Heart left ventricle (tissue), 16 donors: ENCODE measurements around the gene PRR5L. TPM values are rescaled to one million over a fixed set of nuclear protein-coding genes. Genes with fewer than 3 reads are reported as not detected.

Experiments
- ATAC-seq, 4 donors: fragments of 200-7000 bp; cut with Tn5 transposase; one replicate each; pipeline ENCODE4 v1.9.1; 2020 to 2022; ENCODE audit warnings: moderate library complexity in 4 of 4, mild to moderate bottlenecking in 3 of 4, moderate number of reproducible peaks in 1 of 4
- DNase-seq, 5 donors: peaks; one replicate each; pipeline ENCODE4 v3.0.0-alpha.2; 2020
- H3K27ac ChIP-seq, 12 donors: fragments of 200-600 bp; sonication (generic) in 4 of 12; one replicate each; pipeline versions ENCODE4 v1.5.0 to v1.8.0; 2016 to 2022; ENCODE audit warnings: mild to moderate bottlenecking in 2 of 12
- H3K27me3 ChIP-seq, 9 donors: fragments of 200-600 bp; sonication (generic) in 2 of 9; one replicate each; pipeline versions ENCODE4 v1.5.1 to v1.8.0; 2016 to 2022; ENCODE audit warnings: mild to moderate bottlenecking in 3 of 9
- H3K36me3 ChIP-seq, 9 donors: fragments of 200-600 bp; sonication (generic) in 2 of 9; one replicate each; pipeline versions ENCODE4 v1.5.0 to v1.8.0; 2018 to 2022; ENCODE audit warnings: mild to moderate bottlenecking in 2 of 9
- H3K4me1 ChIP-seq, 12 donors: fragments of 200-600 bp; sonication (generic) in 4 of 12; one replicate each; pipeline versions ENCODE4 v1.5.0 to v1.8.0; 2016 to 2022; ENCODE audit warnings: mild to moderate bottlenecking in 3 of 12
- H3K4me3 ChIP-seq, 12 donors: fragments of 200-600 bp; sonication (generic) in 4 of 12; one replicate each; pipeline versions ENCODE4 v1.5.0 to v1.8.0; 2017 to 2022; ENCODE audit warnings: mild to moderate bottlenecking in 9 of 12, moderate library complexity in 4 of 12
- H3K9me3 ChIP-seq, 12 donors: fragments of 200-600 bp; sonication (generic) in 4 of 12; one replicate each; pipeline versions ENCODE4 v1.5.0 to v1.8.0; 2016 to 2022; ENCODE audit warnings: mild to moderate bottlenecking in 1 of 12
- CTCF ChIP-seq, 12 donors: fragments of 200-600 bp; sonication (generic) in 4 of 12; IDR thresholded peaks; one replicate each; pipeline versions ENCODE4 v1.5.0 to v1.8.0; 2018 to 2022; ENCODE audit warnings: antibody characterized with exemption in 12 of 12, mild to moderate bottlenecking in 5 of 12
- POLR2A ChIP-seq, 2 donors: fragments of 450-650 bp; IDR thresholded peaks; one replicate each; pipeline ENCODE4 v1.6.1; 2017; ENCODE audit warnings: antibody characterized with exemption in 2 of 2, mild to moderate bottlenecking in 2 of 2, moderate library complexity in 2 of 2
- WGBS, 4 donors: extraction: QIAGEN DNeasy Blood & Tissue Kit in 2 of 4; methylation state at CpG; one replicate each; pipeline versions ENCODE4 v1.1.5 to v1.1.7; 2013 to 2018; 5-methylcytosine and 5-hydroxymethylcytosine counted together
- intact Hi-C, 10 donors: fragments of 100-400 bp; cut with DNase I; formaldehyde crosslinking; loops; one replicate each; pipeline versions ENCODE4 v1.11.1 to v1.14.2; 2022
- polyA plus RNA-seq, 2 donors: library from polyadenylated mRNA; stranded (reverse); fragments of 200-250 nt; gene quantifications; one replicate each; pipeline ENCODE4 v1.2.3, GENCODE V29; 2013
- total RNA-seq, 9 donors: library from RNA; depleted of rRNA in 2 of 9; stranded (reverse); fragments of >200 nt in 2 of 9; fragmentation: NEBNext Ultra II Directional in 3 of 9; extraction: Animal tissue kit (Norgen Biotek cat#: 25700) in 3 of 9; gene quantifications; one replicate each; pipeline versions ENCODE4 v1.1.0 to v1.2.4, GENCODE V29; 2016 to 2023
- donor health status: ischemic (EF 13 %, LVEDD 7.1; RV severe dilation, severe dysfunction).
- donor health status: healthy with polysubstance abuse.
- donor health status: DM: no; HTN: yes; CAD: no.
- donor health status: DM: no; HTN: no; CAD: no.
- donor health status: ischemic (EF 25% LVEDD 6.9; RV normal size, moderate dysfunction).
- donor health status: ischemic (EF 25% LVEDD 5.7; RV mildly dilated, moderate dysfunction).
- donor health status: healthy.
- donor health status: DM: yes; HTN: yes; CAD: no.
- donor health status: ischemic (EF 35%, LVEDD 5.7; RV mildly dilated, moderate dysfunction).
- donor health status: nonischemic (EF 11% LVEDD 7.7; RV severe dilation, severe dysfunction).
- donor health status: DM: yes; HTN: yes; CAD: no.
- donor health status: PGD.
- donor health status: ischemic (EF 29% LVEDD 5.4; RV normal size, mild dysfunction).
- donor health status: nonischemic (EF 23%, LVEDD 6.1; RV moderate dilation, normal function).

The PRR5L gene
- total and polyA plus RNA-seq, 11 donors = 0.61 to 17.8 (median 3.1) TPM

GRCh38 chr11:36349351-36350136 lies 53.5 kb downstream of the PRR5L start:
- intact Hi-C loops = no loop called here
- DNase-seq = peak in 1 of 5 donors; percentile 27
- ATAC-seq = no peak
- Histone ChIP-seq H3K27ac (peak overlapping the region in 6 of 12 donors; percentile 35 to 62 (median 58)), H3K4me1 (peaks cover 0 to 9% (median 0%) of the 10 kb centered on the region in 12 donors), H3K36me3 (no peaks in the 10 kb centered on the region), H3K9me3 (no peaks in the 10 kb centered on the region), H3K4me3 (no peak overlapping the region), H3K27me3 (no peaks in the 10 kb centered on the region)
- 50 to 63% (median 53%) methylated on average over 8 of the region's 8 CpGs for WGBS, 4 donors
- no peak for TF ChIP-seq POLR2A (IDR thresholded peaks at IDR 0.05)
- TF ChIP-seq CTCF (IDR thresholded peaks at IDR 0.05) = no peak

- no peak overlapping the region for H3K4me3 ChIP-seq
- intact Hi-C loops = no loop called here
- DNase-seq (no peak), ATAC-seq (peak in 1 of 4 donors; percentile 36)
- TF ChIP-seq CTCF (IDR thresholded peaks at IDR 0.05) (no peak), POLR2A (IDR thresholded peaks at IDR 0.05) (no peak)
- H3K36me3 ChIP-seq = no peaks in the 10 kb centered on the region
- H3K27ac ChIP-seq = no peak overlapping the region
- peaks cover 0 to 13% (median 0%) of the 10 kb centered on the region in 12 donors for H3K4me1 ChIP-seq
- 47 to 64% (median 51%) methylated on average over 1 of the region's 1 CpG for WGBS, 4 donors
- H3K9me3 ChIP-seq = no peaks in the 10 kb centered on the region
- no peaks in the 10 kb centered on the region for H3K27me3 ChIP-seq
Measured at GRCh38 chr11:36350137-36350513, 54.0 kb downstream of the PRR5L start.

GRCh38 chr11:36352922-36353321 lies 56.8 kb downstream of the PRR5L start:
- DNase-seq = no peak
- Histone ChIP-seq H3K36me3 (no peaks in the 10 kb centered on the region), H3K4me3 (no peak overlapping the region), H3K9me3 (no peaks in the 10 kb centered on the region), H3K4me1 (peaks cover 0 to 27% (median 0%) of the 10 kb centered on the region in 12 donors), H3K27me3 (peaks cover 0 to 2% (median 0%) of the 10 kb centered on the region in 9 donors), H3K27ac (no peak overlapping the region)
- no peak for ATAC-seq
- no peak for TF ChIP-seq POLR2A (IDR thresholded peaks at IDR 0.05)
- 77 to 85% (median 79%) methylated on average over 3 of the region's 3 CpGs for WGBS, 4 donors
- intact Hi-C loops = no loop called here

- no peak for ATAC-seq
- TF ChIP-seq CTCF (IDR thresholded peaks at IDR 0.05) (no peak), POLR2A (IDR thresholded peaks at IDR 0.05) (no peak)
- WGBS, 4 donors = 71 to 75% (median 72%) methylated on average over 6 of the region's 6 CpGs
Measured at GRCh38 chr11:36354221-36355003, 58.3 kb downstream of the PRR5L start.

More at GRCh38 chr11:36354221-36355003, 58.3 kb downstream of the PRR5L start:
- Histone ChIP-seq H3K36me3 (no peaks in the 10 kb centered on the region), H3K4me1 (peaks cover 0 to 27% (median 0%) of the 10 kb centered on the region in 12 donors), H3K27me3 (peaks cover 0 to 6% (median 0%) of the 10 kb centered on the region in 9 donors), H3K4me3 (no peak overlapping the region), H3K27ac (no peak overlapping the region), H3K9me3 (no peaks in the 10 kb centered on the region)
- DNase-seq = no peak
- intact Hi-C loops = no loop called here
